T-helper 2 cell (primary cell): Measurements from ENCODE around the gene ORM1.
"Not testable (repeated sequence)": the region's sequence is repeated elsewhere in the genome, so short reads cannot be mapped to it uniquely, and the experiment has no call there.

ENCODE experiments used
- DNase-seq, 5 experiments: peaks; one replicate each; pipeline versions ENCODE4 v3.0.0 to v3.0.0-alpha.2; 2012 to 2022

The ORM1 gene

GRCh38 chr9:114308361-114308950 lies 14.4 kb upstream of the ORM1 start:
- DNase-seq: no peak

GRCh38 chr9:114309096-114309495 lies 13.8 kb upstream of the ORM1 start:
- no peak for DNase-seq

- no peak for DNase-seq
These were observed 12.1 kb upstream of the ORM1 start for GRCh38 chr9:114310471-114311450.

- DNase-seq: no peak
These were observed 11.1 kb upstream of the ORM1 start for GRCh38 chr9:114311571-114312512.

- DNase-seq: no peak
These were observed 10.4 kb upstream of the ORM1 start for GRCh38 chr9:114312513-114312875.

GRCh38 chr9:114313186-114313585 lies 9.7 kb upstream of the ORM1 start:
- no peak for DNase-seq

GRCh38 chr9:114314256-114314867 lies 8.5 kb upstream of the ORM1 start:
- no peak for DNase-seq

- no peak for DNase-seq
These were observed 7.8 kb upstream of the ORM1 start for GRCh38 chr9:114314881-114315722.

- DNase-seq: no peak
These were observed 7.1 kb upstream of the ORM1 start for GRCh38 chr9:114315723-114316363.

GRCh38 chr9:114316605-114317230 lies 6.2 kb upstream of the ORM1 start:
- no peak for DNase-seq

GRCh38 chr9:114317665-114318357 lies 5.1 kb upstream of the ORM1 start:
- DNase-seq: no peak

GRCh38 chr9:114318416-114318815 lies 4.5 kb upstream of the ORM1 start:
- DNase-seq: no peak

- DNase-seq: no peak
These were observed 3.8 kb upstream of the ORM1 start for GRCh38 chr9:114319147-114319546.

GRCh38 chr9:114320710-114321109 lies 2.2 kb upstream of the ORM1 start:
- not testable (repeated sequence) for DNase-seq

- DNase-seq: no peak
These were observed 1.1 kb upstream of the ORM1 start for GRCh38 chr9:114321759-114322158.

- not testable (repeated sequence) for DNase-seq
These were observed 609 bp upstream of the ORM1 start for GRCh38 chr9:114322160-114322818.

GRCh38 chr9:114323849-114324248 lies 951 bp downstream of the ORM1 start:
- DNase-seq: not testable (repeated sequence)

GRCh38 chr9:114324492-114324891 lies 1.6 kb downstream of the ORM1 start:
- DNase-seq: no peak

GRCh38 chr9:114324965-114325364 lies 2.1 kb downstream of the ORM1 start:
- DNase-seq: not testable (repeated sequence)
